Activated CD4-positive, alpha-beta T cell treated with anti-CD3 and anti-CD28 coated beads, Interleukin-2, Interleukin-4, amounts not matched to agents 100 ng/mL and 50 ng/mL, durations not matched to agents 16 hours and 8 hours (primary cell): ENCODE results near the gene RDX.

Experiments used
- DNase-seq: peaks from one replicate; pipeline ENCODE4 v3.0.0-alpha.2; 2020; ENCODE audit warnings: low spot score

Gene RDX

GRCh38 chr11:110169738-110170137, 126.7 kb downstream of the RDX start:
- DNase-seq = no peak

- no peak for DNase-seq
These were observed 128.2 kb downstream of the RDX start for GRCh38 chr11:110168033-110168803.

GRCh38 chr11:110165039-110165925, 131.1 kb downstream of the RDX start:
- DNase-seq = no peak

GRCh38 chr11:110162216-110162615, 134.2 kb downstream of the RDX start:
- DNase-seq = no peak

GRCh38 chr11:110161061-110161460, 135.4 kb downstream of the RDX start:
- DNase-seq = no peak

GRCh38 chr11:110160437-110160836, 136.0 kb downstream of the RDX start:
- no peak for DNase-seq

- DNase-seq = no peak
These were observed 136.4 kb downstream of the RDX start for GRCh38 chr11:110160016-110160415.

- DNase-seq = no peak
These were observed 136.9 kb downstream of the RDX start for GRCh38 chr11:110159476-110159875.

- DNase-seq = no peak
These were observed 137.9 kb downstream of the RDX start for GRCh38 chr11:110158317-110159200.

DNA sequence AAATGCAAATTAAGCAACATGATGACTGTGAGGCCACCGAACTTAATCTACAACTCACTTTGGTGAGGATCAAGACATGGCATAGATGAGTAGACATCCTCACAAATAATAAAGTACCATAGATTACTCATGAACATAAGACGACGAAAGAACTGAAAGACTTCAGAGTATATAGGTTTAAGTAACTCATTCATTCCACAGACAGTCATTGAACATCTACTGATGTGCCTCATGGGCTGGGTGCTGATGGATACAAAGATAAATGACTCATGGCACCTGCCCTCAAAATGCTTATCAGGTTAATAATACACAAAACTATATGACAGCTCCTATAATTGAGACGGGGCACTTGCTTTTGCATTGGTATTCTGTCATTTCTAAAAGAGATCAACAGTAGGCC, 139.9 kb downstream of the RDX start:
- no peak for DNase-seq

DNA sequence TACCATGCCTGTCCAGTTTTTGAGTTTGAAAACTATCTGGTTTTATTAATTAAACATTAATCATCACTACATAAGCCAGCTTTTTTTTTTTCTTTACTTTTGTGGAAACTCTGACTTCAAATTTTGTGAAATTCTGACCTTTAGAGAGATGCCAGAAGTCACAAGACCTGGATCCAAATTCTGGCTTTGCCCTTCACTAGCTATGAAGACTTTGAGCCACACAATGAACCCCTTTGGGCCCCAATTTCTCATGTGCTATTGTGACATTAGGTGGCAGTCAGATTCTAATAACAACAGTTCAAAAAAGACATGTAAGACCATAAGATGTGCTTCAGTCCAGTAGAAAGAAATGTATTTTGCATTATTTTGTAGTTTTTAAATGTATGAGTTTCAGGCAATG, 142.9 kb downstream of the RDX start:
- DNase-seq = no peak

GRCh38 chr11:110152199-110152598, 144.2 kb downstream of the RDX start:
- no peak for DNase-seq

DNA sequence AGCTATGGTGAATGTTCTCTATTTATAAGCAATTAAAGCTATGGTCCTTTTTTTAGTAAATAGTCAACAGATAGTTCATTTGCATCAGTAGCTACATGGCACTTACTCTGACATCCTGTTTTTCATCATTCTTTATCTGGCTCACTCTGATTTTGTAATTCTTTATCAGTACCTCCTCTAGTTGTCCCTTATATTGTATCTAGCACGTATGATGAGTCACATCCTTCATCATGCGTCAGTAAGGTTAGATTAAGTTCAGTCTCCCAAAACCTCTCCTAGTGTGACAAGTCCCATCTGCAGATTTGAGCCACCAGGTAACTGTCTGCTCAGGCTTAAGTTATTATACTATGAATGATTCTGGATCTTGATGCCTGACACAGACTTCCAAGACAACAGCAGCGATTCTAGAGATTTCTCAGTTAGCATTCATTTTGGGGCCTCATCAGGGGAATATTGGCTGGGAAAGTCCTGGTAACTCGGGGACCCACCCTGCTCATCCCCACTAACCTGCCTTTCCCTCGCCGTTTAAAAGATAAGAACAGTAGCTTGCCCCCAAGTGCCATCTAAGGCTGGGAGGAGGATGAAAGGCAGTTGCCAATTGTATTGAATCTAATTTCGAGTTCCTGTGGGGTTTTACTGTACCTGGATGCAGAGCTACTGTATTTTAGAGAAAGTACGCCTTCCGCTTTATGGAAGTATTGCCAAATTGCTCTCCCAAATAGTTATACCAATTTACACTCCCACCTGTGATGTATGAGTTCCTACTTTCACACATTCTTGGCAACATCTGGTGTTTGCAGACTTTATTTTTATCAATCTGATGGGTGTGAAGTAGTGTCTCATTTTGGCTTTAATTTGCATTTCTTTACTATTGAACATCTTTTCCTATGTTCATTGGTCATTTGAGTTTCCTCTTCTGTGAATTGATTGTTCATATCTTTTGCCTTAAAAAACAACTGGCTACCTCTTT, 147.4 kb downstream of the RDX start:
- DNase-seq = peak; percentile 7

DNA sequence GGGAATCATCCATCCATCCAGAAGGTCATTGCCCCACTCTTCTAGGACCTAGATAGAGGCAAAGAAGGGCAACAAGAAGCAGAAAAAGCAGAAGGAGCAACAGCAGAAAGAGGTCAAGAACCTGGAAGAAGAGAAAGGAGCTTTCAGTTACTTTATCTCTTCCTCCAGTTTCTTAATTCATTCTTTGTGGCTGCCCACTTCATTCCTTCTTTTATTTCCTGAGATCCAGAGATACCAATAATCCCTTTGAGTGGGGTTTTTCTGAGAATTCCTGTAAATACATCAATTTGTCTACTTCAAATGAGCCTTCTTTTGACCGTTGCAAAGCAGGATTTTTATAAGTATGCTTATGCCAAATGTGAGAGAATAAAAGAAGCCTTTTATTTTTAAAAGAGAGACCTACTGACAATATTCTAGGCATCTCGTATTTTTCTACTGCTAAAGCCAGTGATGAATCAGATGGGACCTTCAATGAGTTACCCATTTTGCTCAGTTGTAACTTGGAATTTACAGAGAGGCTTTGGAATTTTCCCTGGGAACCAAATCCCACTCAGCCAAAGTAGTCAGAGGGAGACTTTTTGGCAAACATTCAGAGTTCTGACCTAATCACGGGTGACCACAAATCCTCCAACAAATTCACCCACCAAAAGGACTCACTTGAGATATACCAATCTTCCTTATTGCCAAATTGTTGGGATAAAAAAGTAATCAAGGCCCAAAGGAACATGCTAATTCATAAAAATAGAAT, 148.3 kb downstream of the RDX start:
- DNase-seq = no peak

DNA sequence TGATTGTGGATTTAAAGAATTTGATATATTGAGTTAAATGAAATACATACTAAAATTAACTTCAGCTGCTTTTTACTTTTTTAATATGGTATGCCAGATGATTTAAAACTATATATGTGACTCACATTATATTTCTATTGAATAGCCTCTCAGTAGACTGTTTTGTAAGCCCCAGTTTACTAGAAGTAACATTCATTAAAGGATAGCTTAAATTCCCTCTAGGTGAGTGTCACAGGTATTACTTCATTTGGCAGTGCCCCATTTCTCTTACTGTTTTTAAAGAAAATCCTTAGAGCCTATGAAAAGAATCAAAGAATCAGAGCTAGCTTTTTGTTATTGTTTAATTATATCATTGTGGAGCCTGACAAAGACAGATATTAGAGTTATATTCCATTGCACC, 154.6 kb downstream of the RDX start:
- no peak for DNase-seq

GRCh38 chr11:110134110-110134509, 162.3 kb downstream of the RDX start:
- no peak for DNase-seq

GRCh38 chr11:110133160-110133559, 163.3 kb downstream of the RDX start:
- DNase-seq = no peak

- no peak for DNase-seq
These were observed 164.9 kb downstream of the RDX start for GRCh38 chr11:110131386-110132123.

GRCh38 chr11:110130642-110131238, 165.7 kb downstream of the RDX start:
- no peak for DNase-seq
